Measurements from ENCODE around the gene FPR2.

GRCh38 chr19:51784109-51784785 lies 23.3 kb downstream of the FPR2 start:
- no peak for TF ChIP-seq PKNOX1 (IDR thresholded peaks at IDR 0.05)
- no peak for TF ChIP-seq FOXK2 (IDR thresholded peaks at IDR 0.05)
- TF ChIP-seq ELF4 (IDR thresholded peaks at IDR 0.05), result no peak
- TF ChIP-seq FOXA1 (IDR thresholded peaks at IDR 0.05), result no peak
- TF ChIP-seq SP1 (IDR thresholded peaks at IDR 0.05), result no peak

All from HEK293T (cell line).